Cardiac muscle cell (in vitro differentiated cells and primary cell): ENCODE data around the gene VEZF1. TPM values are rescaled to one million over a fixed set of nuclear protein-coding genes. Genes with fewer than 3 reads are reported as not detected.

Experiments
- DNase-seq, 2 donors: peaks; one replicate each; pipeline versions ENCODE4 v3.0.0 to v3.0.0-alpha.2; 2010 to 2017; ENCODE audit warnings: low read depth in 1 of 2, low spot score in 1 of 2
- H3K27ac ChIP-seq: fragments of 200-600 bp; sonication (generic); 2 replicates; pipeline ENCODE4 v1.5.1; 2016
- H3K27me3 ChIP-seq: fragments of 200-600 bp; sonication (generic); 2 replicates; pipeline ENCODE4 v1.6.0; 2016; ENCODE audit warnings: control low read depth
- H3K36me3 ChIP-seq: fragments of 200-600 bp; sonication (generic); 2 replicates; pipeline ENCODE4 v1.5.1; 2016; ENCODE audit warnings: control low read depth
- H3K4me1 ChIP-seq: fragments of 200-600 bp; sonication (generic); 2 replicates; pipeline ENCODE4 v1.8.1; 2017; ENCODE audit warnings: low read depth, mild to moderate bottlenecking, mixed run types
- H3K4me3 ChIP-seq: fragments of 200-600 bp; sonication (generic); 2 replicates; pipeline ENCODE4 v1.5.1; 2016; ENCODE audit warnings: mild to moderate bottlenecking
- H3K9me3 ChIP-seq: fragments of 200-600 bp; sonication (generic); 2 replicates; pipeline ENCODE4 v1.5.1; 2017; ENCODE audit warnings: low read depth, mild to moderate bottlenecking, control low read depth
- polyA plus RNA-seq: library from polyadenylated mRNA; unstranded; fragments of >200 nt; fragmentation: Nextera tagmentation; extraction: Ambion mirVana; gene quantifications from 2 replicates; pipeline ENCODE4 v1.2.1, GENCODE V29; 2016
- total RNA-seq: library from RNA; depleted of rRNA; stranded (reverse); fragments of >200 nt; gene quantifications from 2 replicates; pipeline ENCODE4 v1.2.3, GENCODE V29; 2016
- TF ChIP-seq, protein P1 (sequence below): IDR thresholded peaks from 2 replicates; pipeline ENCODE4 v1.5.1; 2012; ENCODE audit warnings: low read depth, mild to moderate bottlenecking, low read length

Gene VEZF1
- total and polyA plus RNA-seq, 2 experiments from 2014 or later, result 18.5 to 37.3 TPM

DNA sequence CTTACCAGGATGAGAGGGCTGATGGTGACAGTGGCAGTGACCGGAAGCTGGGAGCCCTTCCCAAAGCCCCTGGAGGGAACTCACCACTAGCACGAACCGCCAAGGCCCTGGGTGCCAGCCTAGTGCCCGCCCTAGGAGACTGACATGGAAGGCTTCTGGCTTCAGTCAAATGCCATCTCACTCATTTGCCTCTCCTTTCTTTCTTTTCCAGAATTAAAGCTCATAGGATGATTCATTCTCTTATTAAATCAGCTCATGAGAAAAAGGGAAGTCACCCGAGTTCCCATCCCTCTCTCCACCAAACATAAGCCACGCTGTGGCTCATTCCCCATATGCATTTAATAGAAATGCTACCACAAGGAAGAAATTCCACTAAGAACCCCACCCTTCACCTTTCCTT, 44.9 kb downstream of the VEZF1 start:
- no peak for DNase-seq
- H3K4me1 ChIP-seq, result peaks cover 3% of the 10 kb centered on the region
- no peak overlapping the region for H3K27ac ChIP-seq

GRCh38 chr17:57941384-57942370, 46.4 kb downstream of the VEZF1 start:
- H3K36me3 ChIP-seq, result no peaks in the 10 kb centered on the region
- TF ChIP-seq, protein P1, sequence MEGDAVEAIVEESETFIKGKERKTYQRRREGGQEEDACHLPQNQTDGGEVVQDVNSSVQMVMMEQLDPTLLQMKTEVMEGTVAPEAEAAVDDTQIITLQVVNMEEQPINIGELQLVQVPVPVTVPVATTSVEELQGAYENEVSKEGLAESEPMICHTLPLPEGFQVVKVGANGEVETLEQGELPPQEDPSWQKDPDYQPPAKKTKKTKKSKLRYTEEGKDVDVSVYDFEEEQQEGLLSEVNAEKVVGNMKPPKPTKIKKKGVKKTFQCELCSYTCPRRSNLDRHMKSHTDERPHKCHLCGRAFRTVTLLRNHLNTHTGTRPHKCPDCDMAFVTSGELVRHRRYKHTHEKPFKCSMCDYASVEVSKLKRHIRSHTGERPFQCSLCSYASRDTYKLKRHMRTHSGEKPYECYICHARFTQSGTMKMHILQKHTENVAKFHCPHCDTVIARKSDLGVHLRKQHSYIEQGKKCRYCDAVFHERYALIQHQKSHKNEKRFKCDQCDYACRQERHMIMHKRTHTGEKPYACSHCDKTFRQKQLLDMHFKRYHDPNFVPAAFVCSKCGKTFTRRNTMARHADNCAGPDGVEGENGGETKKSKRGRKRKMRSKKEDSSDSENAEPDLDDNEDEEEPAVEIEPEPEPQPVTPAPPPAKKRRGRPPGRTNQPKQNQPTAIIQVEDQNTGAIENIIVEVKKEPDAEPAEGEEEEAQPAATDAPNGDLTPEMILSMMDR, result no peak
- H3K9me3 ChIP-seq, result no peaks in the 10 kb centered on the region
- H3K4me1 ChIP-seq, result peaks cover 3% of the 10 kb centered on the region
- DNase-seq, result no peak
- H3K4me3 ChIP-seq, result no peak overlapping the region
- no peaks in the 10 kb centered on the region for H3K27me3 ChIP-seq
- H3K27ac ChIP-seq, result no peak overlapping the region

More for the DNA sequence above, 44.9 kb downstream of the VEZF1 start:
- no peak overlapping the region for H3K4me3 ChIP-seq
- no peaks in the 10 kb centered on the region for H3K27me3 ChIP-seq
- H3K36me3 ChIP-seq, result no peaks in the 10 kb centered on the region
- TF ChIP-seq, protein P1, result no peak
- H3K9me3 ChIP-seq, result no peaks in the 10 kb centered on the region

GRCh38 chr17:57940653-57941329, 47.3 kb downstream of the VEZF1 start:
- Histone ChIP-seq H3K4me1 (peaks cover 11% of the 10 kb centered on the region), H3K27me3 (no peaks in the 10 kb centered on the region), H3K36me3 (no peaks in the 10 kb centered on the region), H3K27ac (no peak overlapping the region), H3K4me3 (no peak overlapping the region), H3K9me3 (no peaks in the 10 kb centered on the region)
- DNase-seq, result no peak
- TF ChIP-seq, protein P1, result no peak

- no peak overlapping the region for H3K4me3 ChIP-seq
- H3K36me3 ChIP-seq, result no peaks in the 10 kb centered on the region
- H3K4me1 ChIP-seq, result peaks cover 17% of the 10 kb centered on the region
- H3K27ac ChIP-seq, result no peak overlapping the region
- DNase-seq, result peak in 1 of 2 donors; percentile 40
- TF ChIP-seq, protein P1, result no peak
- no peaks in the 10 kb centered on the region for H3K9me3 ChIP-seq
- H3K27me3 ChIP-seq, result no peaks in the 10 kb centered on the region
These were observed 47.8 kb downstream of the VEZF1 start for GRCh38 chr17:57940231-57940630.

DNA sequence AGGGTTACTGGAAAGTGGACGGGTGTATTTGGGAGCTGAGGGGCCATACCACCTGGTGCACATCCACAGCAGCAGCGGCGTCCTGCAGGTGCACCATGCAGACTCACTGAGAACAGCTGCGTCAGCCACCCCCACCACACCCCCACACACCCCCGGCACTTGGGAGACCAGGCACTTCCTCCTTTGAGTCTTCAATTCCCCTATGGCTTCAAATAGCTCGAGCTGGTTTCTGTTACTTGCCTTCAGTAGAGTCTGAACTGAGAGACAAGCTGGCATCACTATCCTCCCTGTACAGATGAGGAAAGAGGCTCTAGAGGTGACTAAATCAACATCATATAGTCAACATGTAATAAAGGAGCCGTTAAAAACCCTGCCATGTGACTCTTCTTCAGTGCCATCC, 48.3 kb downstream of the VEZF1 start:
- H3K9me3 ChIP-seq, result no peaks in the 10 kb centered on the region
- H3K4me3 ChIP-seq, result no peak overlapping the region
- H3K27ac ChIP-seq, result no peak overlapping the region
- no peaks in the 10 kb centered on the region for H3K27me3 ChIP-seq
- DNase-seq, result no peak
- H3K4me1 ChIP-seq, result peaks cover 20% of the 10 kb centered on the region
- TF ChIP-seq, protein P1, result no peak
- no peaks in the 10 kb centered on the region for H3K36me3 ChIP-seq
